Breast epithelium (tissue), 3 donors: Measurements from ENCODE around the gene AP5Z1.

Experiments used
- POLR2A ChIP-seq: fragments of 450-650 bp; IDR thresholded peaks from one replicate; pipeline ENCODE4 v1.6.1; 2016; ENCODE audit warnings: antibody characterized with exemption, mild to moderate bottlenecking, moderate library complexity
- POLR2AphosphoS5 ChIP-seq, 3 donors: sonication (generic); formaldehyde crosslinking; IDR thresholded peaks; one replicate each; pipeline ENCODE4 v1.6.1; 2017; ENCODE audit warnings: antibody characterized with exemption in 3 of 3
- TF ChIP-seq, protein P1 (sequence below), 3 donors: fragments of 450-650 bp; IDR thresholded peaks; one replicate each; pipeline ENCODE4 v1.5.1; 2016 to 2017; ENCODE audit warnings: antibody characterized with exemption in 3 of 3, mild to moderate bottlenecking in 3 of 3, moderate library complexity in 3 of 3

DNA sequence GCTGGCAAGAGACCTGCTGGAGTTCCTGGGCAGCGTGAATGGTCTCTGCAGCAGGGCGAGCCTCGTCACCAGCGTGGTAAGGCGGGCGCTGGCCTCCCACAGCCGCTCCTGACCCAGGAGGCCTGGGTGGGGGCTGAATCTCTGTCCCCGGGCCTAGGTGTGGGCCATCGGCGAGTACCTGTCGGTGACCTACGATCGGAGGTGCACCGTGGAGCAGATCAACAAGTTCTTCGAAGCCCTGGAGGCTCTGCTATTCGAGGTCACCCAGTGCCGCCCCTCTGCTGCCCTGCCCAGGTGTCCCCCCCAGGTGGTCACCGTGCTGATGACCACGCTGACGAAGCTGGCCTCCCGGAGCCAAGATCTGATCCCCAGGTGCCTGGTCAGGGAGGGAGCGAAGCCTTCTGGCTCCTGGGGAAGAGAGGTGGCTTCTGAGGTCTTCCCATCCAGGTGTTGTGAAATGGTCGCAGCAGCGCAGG lies 15.1 kb downstream of the AP5Z1 start:
- TF ChIP-seq POLR2A (no peak), POLR2AphosphoS5 (IDR thresholded peaks at IDR 0.05) (no peak)
- TF ChIP-seq, protein P1, sequence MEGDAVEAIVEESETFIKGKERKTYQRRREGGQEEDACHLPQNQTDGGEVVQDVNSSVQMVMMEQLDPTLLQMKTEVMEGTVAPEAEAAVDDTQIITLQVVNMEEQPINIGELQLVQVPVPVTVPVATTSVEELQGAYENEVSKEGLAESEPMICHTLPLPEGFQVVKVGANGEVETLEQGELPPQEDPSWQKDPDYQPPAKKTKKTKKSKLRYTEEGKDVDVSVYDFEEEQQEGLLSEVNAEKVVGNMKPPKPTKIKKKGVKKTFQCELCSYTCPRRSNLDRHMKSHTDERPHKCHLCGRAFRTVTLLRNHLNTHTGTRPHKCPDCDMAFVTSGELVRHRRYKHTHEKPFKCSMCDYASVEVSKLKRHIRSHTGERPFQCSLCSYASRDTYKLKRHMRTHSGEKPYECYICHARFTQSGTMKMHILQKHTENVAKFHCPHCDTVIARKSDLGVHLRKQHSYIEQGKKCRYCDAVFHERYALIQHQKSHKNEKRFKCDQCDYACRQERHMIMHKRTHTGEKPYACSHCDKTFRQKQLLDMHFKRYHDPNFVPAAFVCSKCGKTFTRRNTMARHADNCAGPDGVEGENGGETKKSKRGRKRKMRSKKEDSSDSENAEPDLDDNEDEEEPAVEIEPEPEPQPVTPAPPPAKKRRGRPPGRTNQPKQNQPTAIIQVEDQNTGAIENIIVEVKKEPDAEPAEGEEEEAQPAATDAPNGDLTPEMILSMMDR (IDR thresholded peaks at IDR 0.05): no peak
